Ishikawa (cell line): ENCODE data around the gene PLPPR5.

ENCODE experiments used
- CEBPB ChIP-seq: IDR thresholded peaks from 2 replicates; pipeline ENCODE4 v1.6.1; 2012
- EP300 ChIP-seq: IDR thresholded peaks from 2 replicates; pipeline ENCODE4 v1.6.1; 2012; ENCODE audit warnings: borderline replicate concordance
- TEAD4 ChIP-seq: IDR thresholded peaks from 2 replicates; pipeline ENCODE4 v1.6.1; 2012
- TF ChIP-seq, protein P1 (sequence below): IDR thresholded peaks from 2 replicates; pipeline ENCODE4 v1.6.1; 2012

DNA sequence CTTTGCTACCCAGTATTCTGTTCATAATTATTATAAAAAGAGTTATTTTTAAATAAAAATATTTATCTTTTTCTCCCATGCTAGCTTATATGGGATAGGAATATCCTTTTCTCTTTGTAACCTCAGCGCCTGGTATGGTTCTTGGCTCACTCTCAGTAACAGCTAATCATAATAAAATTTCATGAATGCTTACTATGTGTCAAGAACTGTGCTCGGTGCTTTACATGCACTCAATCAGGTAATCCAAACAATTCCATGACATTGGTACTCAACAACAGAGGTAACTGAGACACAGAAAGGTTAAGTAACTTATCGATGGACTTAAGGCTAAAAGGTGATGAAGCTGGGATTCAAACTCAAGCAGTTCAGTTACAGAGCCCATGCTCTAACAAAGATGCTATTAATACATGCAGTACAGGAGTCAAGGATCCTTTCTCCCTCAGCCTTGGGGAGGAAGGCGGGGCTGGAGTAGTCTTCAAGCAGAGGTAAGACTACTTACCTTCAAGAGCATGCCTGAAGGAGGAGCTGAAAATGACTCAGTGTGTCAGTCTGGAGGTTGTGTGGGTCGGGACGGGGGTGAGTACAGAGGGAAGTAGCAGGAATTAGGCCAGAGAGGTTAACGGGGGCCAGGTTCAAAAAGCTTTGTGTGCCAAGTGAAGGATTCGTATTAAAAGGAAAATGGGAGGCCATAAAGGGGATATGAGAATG is 73.4 kb downstream of the PLPPR5 start:
- TF ChIP-seq EP300 (no peak), CEBPB (no peak), TEAD4 (no peak)
- TF ChIP-seq, protein P1, sequence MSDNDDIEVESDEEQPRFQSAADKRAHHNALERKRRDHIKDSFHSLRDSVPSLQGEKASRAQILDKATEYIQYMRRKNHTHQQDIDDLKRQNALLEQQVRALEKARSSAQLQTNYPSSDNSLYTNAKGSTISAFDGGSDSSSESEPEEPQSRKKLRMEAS = no peak
